ENCODE data around the gene CPNE9. TPM values are rescaled to one million over a fixed set of nuclear protein-coding genes. Genes with fewer than 3 reads are reported as not detected.
"Not testable (repeated sequence)": the region's sequence is repeated elsewhere in the genome, so short reads cannot be mapped to it uniquely, and the experiment has no call there.

CPNE9 gene
- total RNA-seq, 2 donors from 2014 or later, result 0.32 to 0.54 TPM

GRCh38 chr3:9760779-9761505 lies 57.3 kb downstream of the CPNE9 start:
- Mint-ChIP-seq H3K9me3 (no peaks in the 10 kb centered on the region), H3K27me3 (no peaks in the 10 kb centered on the region), H3K4me3 (no peak overlapping the region), H3K36me3 (ENCODE audit: low read depth) (peaks cover 97% of the 10 kb centered on the region), H3K4me1 (peaks cover 8% of the 10 kb centered on the region), H3K27ac (peak overlapping the region; percentile 2)
- ATAC-seq (replicated peaks), result no peak

- Mint-ChIP-seq H3K4me1 (peaks cover 11% of the 10 kb centered on the region), H3K4me3 (no peak overlapping the region), H3K9me3 (no peaks in the 10 kb centered on the region), H3K36me3 (ENCODE audit: low read depth) (peaks cover 97% of the 10 kb centered on the region), H3K27me3 (no peaks in the 10 kb centered on the region), H3K27ac (no peak overlapping the region)
- ATAC-seq (replicated peaks), result peak; percentile 44
Measured at GRCh38 chr3:9761919-9762318, 58.3 kb downstream of the CPNE9 start.

- Mint-ChIP-seq H3K4me3 (no peak overlapping the region), H3K4me1 (peaks cover 14% of the 10 kb centered on the region), H3K27me3 (no peaks in the 10 kb centered on the region), H3K36me3 (ENCODE audit: low read depth) (peaks cover 99% of the 10 kb centered on the region), H3K27ac (no peak overlapping the region), H3K9me3 (no peaks in the 10 kb centered on the region)
- no peak for ATAC-seq (replicated peaks)
Measured at GRCh38 chr3:9762871-9763270, 59.2 kb downstream of the CPNE9 start.

- Mint-ChIP-seq H3K4me3 (peak overlapping the region; percentile 29), H3K27ac (no peak overlapping the region), H3K27me3 (no peaks in the 10 kb centered on the region), H3K4me1 (peaks cover 21% of the 10 kb centered on the region), H3K36me3 (ENCODE audit: low read depth) (peaks cover 86% of the 10 kb centered on the region), H3K9me3 (no peaks in the 10 kb centered on the region)
- ATAC-seq (replicated peaks), result no peak
Measured at GRCh38 chr3:9765865-9766264, 62.2 kb downstream of the CPNE9 start.

GRCh38 chr3:9767418-9767817 lies 63.8 kb downstream of the CPNE9 start:
- Mint-ChIP-seq H3K4me3 (peak overlapping the region; percentile 87), H3K27ac (peak overlapping the region; percentile 6), H3K27me3 (no peaks in the 10 kb centered on the region), H3K9me3 (no peaks in the 10 kb centered on the region), H3K4me1 (peaks cover 18% of the 10 kb centered on the region), H3K36me3 (ENCODE audit: low read depth) (peaks cover 70% of the 10 kb centered on the region)
- ATAC-seq (replicated peaks), result no peak

GRCh38 chr3:9768141-9768775 lies 64.6 kb downstream of the CPNE9 start:
- H3K27me3 Mint-ChIP-seq, result no peaks in the 10 kb centered on the region
- peak overlapping the region; percentile 87 for H3K4me3 Mint-ChIP-seq
- peaks cover 62% of the 10 kb centered on the region for H3K36me3 Mint-ChIP-seq (ENCODE audit: low read depth)
- peak overlapping the region; percentile 90 for H3K27ac Mint-ChIP-seq
- ATAC-seq (replicated peaks), result no peak
- H3K9me3 Mint-ChIP-seq, result no peaks in the 10 kb centered on the region
- peaks cover 18% of the 10 kb centered on the region for H3K4me1 Mint-ChIP-seq

- no peaks in the 10 kb centered on the region for H3K27me3 Mint-ChIP-seq
- H3K4me1 Mint-ChIP-seq, result peaks cover 18% of the 10 kb centered on the region
- peak overlapping the region; percentile 87 for H3K4me3 Mint-ChIP-seq
- H3K36me3 Mint-ChIP-seq (ENCODE audit: low read depth), result peaks cover 54% of the 10 kb centered on the region
- peak overlapping the region; percentile 90 for H3K27ac Mint-ChIP-seq
- no peak for ATAC-seq (replicated peaks)
- H3K9me3 Mint-ChIP-seq, result no peaks in the 10 kb centered on the region
Measured at GRCh38 chr3:9769012-9769411, 65.4 kb downstream of the CPNE9 start.

GRCh38 chr3:9769426-9770275 lies 66.0 kb downstream of the CPNE9 start, which contains the start of gene CAMK1:
TSS of gene CAMK1 (minus strand) at chr3:9769947. CDS start at chr3:9767749, 2,198 bp downstream.
- peak; percentile 98 for ATAC-seq (replicated peaks)
- Mint-ChIP-seq H3K27ac (peak within 1 kb of the TSS; percentile 90), H3K9me3 (no peaks in the 10 kb centered on the region), H3K4me1 (peaks cover 18% of the 10 kb centered on the region), H3K27me3 (no peaks in the 10 kb centered on the region), H3K36me3 (ENCODE audit: low read depth) (peaks cover 48% of the 10 kb centered on the region), H3K4me3 (peak within 1 kb of the TSS; percentile 87)

GRCh38 chr3:9770276-9770812 lies 66.7 kb downstream of the CPNE9 start:
- H3K9me3 Mint-ChIP-seq, result no peaks in the 10 kb centered on the region
- peak overlapping the region; percentile 87 for H3K4me3 Mint-ChIP-seq
- peak overlapping the region; percentile 70 for H3K27ac Mint-ChIP-seq
- H3K4me1 Mint-ChIP-seq, result peaks cover 18% of the 10 kb centered on the region
- H3K36me3 Mint-ChIP-seq (ENCODE audit: low read depth), result peaks cover 41% of the 10 kb centered on the region
- no peak for ATAC-seq (replicated peaks)
- H3K27me3 Mint-ChIP-seq, result no peaks in the 10 kb centered on the region

GRCh38 chr3:9771007-9771406 lies 67.4 kb downstream of the CPNE9 start:
- Mint-ChIP-seq H3K4me1 (peaks cover 20% of the 10 kb centered on the region), H3K36me3 (ENCODE audit: low read depth) (peaks cover 35% of the 10 kb centered on the region), H3K4me3 (peak overlapping the region; percentile 87), H3K27ac (peak overlapping the region; percentile 70)
- not testable (repeated sequence) for H3K9me3 Mint-ChIP-seq; H3K27me3 Mint-ChIP-seq; ATAC-seq (replicated peaks)

GRCh38 chr3:9776896-9777693 lies 73.5 kb downstream of the CPNE9 start:
- Mint-ChIP-seq H3K27me3 (no peaks in the 10 kb centered on the region), H3K36me3 (ENCODE audit: low read depth) (peaks cover 35% of the 10 kb centered on the region), H3K4me3 (peak overlapping the region; percentile 87), H3K4me1 (peaks cover 38% of the 10 kb centered on the region), H3K27ac (peak overlapping the region; percentile 94), H3K9me3 (peaks cover 3% of the 10 kb centered on the region)
- no peak for ATAC-seq (replicated peaks)

GRCh38 chr3:9777694-9778021 lies 74.0 kb downstream of the CPNE9 start:
- Mint-ChIP-seq H3K9me3 (peaks cover 3% of the 10 kb centered on the region), H3K36me3 (ENCODE audit: low read depth) (peaks cover 41% of the 10 kb centered on the region), H3K27ac (peak overlapping the region; percentile 94), H3K4me3 (peak overlapping the region; percentile 87), H3K27me3 (no peaks in the 10 kb centered on the region), H3K4me1 (peaks cover 38% of the 10 kb centered on the region)
- peak; percentile 39 for ATAC-seq (replicated peaks)

GRCh38 chr3:9778143-9779074 lies 74.8 kb downstream of the CPNE9 start:
- peaks cover 3% of the 10 kb centered on the region for H3K9me3 Mint-ChIP-seq
- H3K4me3 Mint-ChIP-seq, result peak overlapping the region; percentile 87
- no peaks in the 10 kb centered on the region for H3K27me3 Mint-ChIP-seq
- H3K4me1 Mint-ChIP-seq, result peaks cover 38% of the 10 kb centered on the region
- peak; percentile 90 for ATAC-seq (replicated peaks)
- H3K27ac Mint-ChIP-seq, result peak overlapping the region; percentile 94
- H3K36me3 Mint-ChIP-seq (ENCODE audit: low read depth), result peaks cover 48% of the 10 kb centered on the region
